CD4-positive, alpha-beta T cell treated with Interleukin-6 for 4 hours (primary cell): ENCODE data around the gene S100A9.
"Not testable (repeated sequence)": the region's sequence is repeated elsewhere in the genome, so short reads cannot be mapped to it uniquely, and the experiment has no call there.

Experiments
- DNase-seq: peaks from one replicate; pipeline ENCODE4 v3.0.0-alpha.2; 2020; ENCODE audit warnings: mixed read lengths

S100A9 gene

GRCh38 chr1:153390938-153391710 lies 33.5 kb downstream of the S100A9 start, which contains the start of gene S100A8:
S100A8 (minus strand) TSS chr1:153391073; CDS start chr1:153390535, 538 bp downstream.
- no peak for DNase-seq

GRCh38 chr1:153392258-153392657 lies 34.6 kb downstream of the S100A9 start:
- no peak for DNase-seq

GRCh38 chr1:153392822-153393221 lies 35.2 kb downstream of the S100A9 start:
- no peak for DNase-seq

DNA sequence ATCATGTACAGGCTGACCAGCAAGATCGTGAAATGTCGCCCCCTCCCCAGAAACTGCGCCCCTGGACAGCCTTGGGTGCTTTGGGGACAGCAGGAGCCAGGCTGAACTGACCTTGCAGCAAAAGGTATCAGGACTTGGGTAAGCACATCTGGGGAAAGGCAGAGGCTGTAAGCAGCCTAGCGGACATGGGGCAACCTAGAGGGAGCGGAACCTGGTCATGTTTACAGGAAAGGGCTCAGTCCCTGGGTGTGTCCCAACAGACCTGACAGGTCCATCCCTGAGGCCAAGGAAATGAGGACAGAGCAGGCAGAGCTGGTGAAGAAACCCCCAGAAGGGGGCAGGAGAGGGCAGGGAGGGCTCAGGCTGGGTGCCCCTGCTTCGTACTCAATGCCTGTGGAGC lies 36.3 kb downstream of the S100A9 start:
- DNase-seq, result no peak

GRCh38 chr1:153394391-153394790 lies 36.7 kb downstream of the S100A9 start:
- DNase-seq, result no peak

DNA sequence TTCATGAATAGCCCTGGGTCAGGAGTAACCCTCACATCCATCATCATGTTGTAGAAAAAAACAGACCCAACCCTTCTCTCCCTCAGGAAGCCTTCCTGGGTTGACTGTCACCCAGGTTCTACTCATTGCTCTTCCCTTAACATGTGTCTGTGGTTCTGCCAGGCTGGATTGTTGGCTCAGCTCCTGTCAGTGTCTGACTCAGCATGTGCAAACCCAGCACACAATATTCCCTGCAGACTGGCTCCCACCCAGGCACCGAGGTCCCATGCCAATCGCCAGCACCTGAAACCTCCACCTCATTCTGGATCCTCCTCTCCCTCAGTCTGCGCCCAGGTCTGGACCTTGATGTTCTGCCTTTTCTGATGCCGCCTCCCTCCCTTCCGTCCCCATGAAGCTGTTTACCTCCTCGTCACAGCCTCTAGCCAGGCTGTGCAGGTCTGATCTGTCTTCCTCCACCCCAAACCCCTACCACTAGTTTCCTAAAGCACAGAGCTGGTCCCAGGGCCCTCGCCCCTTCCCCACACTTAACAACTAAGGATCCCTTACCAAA lies 37.6 kb downstream of the S100A9 start:
- DNase-seq, result no peak

DNA sequence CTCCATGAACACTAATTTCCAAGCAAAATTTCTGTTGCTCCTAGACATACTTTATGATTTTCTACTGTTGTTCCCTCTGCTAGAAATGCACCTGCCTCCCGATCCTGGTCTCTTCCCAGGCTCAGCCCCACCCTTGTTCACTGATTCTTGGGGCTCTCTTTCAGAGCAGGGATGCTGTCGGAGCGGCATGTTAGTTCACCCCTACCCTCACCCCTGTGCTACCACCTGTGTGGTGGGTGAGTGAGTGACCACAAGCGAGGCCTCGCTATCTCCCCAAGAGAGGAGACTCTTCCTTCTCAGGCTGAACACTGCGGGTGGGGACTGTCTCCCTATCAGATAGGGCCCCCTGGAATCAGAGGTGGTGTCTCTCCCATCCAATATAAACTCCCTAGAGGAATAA lies 38.1 kb downstream of the S100A9 start:
- no peak for DNase-seq

DNA sequence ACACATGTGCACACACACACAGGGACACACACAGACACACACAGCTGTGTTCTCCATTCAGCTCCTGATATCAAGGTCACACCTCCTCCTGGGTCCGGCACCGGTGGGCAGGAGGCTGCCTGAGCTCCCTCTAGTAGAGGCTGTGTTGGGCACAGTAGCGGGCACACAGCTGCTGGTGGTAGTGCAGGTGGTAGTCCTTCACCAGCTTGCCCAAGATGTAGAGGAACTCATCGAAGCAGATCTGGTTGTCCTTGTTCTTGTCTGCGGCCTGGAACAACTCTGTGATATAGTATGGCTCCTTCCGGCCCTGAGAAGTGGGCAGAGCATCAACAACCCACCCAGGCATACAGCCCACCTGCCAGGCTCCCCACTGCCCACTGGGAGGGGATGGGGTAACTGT lies 38.8 kb downstream of the S100A9 start:
- no peak for DNase-seq

DNA sequence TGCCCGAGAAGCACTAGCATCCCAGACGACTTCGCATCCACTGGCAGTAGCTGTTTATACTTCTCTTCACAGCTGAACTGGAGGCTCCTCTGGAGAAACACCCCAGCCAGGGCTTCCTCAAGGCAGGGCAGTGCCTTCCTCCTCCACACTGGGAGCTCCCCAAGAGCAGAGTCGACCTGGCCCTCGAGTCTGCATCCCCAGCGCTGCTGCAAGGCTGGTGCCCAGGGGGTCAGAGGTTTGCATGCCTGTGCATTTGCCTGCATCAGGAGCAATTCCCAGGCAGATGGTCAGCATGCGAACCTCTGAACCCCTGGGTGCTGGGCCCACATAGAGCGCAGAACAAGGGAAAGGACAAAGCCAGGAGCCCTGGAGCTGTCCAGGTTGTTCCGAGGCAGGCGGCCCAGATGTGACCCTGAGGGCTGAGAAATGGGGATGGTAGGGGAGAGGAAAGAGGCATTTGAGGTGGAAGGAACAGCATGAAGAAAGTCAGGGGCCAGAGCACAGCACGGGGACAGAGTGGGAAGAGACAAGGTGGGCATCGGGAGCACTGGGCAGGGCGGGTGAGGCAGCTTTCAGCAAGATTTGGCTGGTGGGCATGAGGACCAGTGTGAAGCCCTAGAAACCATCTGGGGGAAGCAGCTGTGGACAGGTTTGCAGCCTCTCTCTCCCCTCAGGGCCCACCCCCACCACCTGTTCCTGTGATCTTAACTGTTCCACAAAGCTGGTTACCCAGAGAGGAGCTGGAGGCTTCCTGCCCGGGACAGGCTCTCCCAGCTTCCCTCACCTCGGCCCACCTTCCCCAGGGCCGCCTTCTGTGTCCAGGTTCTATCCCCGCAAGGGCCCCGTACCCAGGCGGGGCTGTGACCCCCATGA lies 39.6 kb downstream of the S100A9 start:
- DNase-seq, result no peak

DNA sequence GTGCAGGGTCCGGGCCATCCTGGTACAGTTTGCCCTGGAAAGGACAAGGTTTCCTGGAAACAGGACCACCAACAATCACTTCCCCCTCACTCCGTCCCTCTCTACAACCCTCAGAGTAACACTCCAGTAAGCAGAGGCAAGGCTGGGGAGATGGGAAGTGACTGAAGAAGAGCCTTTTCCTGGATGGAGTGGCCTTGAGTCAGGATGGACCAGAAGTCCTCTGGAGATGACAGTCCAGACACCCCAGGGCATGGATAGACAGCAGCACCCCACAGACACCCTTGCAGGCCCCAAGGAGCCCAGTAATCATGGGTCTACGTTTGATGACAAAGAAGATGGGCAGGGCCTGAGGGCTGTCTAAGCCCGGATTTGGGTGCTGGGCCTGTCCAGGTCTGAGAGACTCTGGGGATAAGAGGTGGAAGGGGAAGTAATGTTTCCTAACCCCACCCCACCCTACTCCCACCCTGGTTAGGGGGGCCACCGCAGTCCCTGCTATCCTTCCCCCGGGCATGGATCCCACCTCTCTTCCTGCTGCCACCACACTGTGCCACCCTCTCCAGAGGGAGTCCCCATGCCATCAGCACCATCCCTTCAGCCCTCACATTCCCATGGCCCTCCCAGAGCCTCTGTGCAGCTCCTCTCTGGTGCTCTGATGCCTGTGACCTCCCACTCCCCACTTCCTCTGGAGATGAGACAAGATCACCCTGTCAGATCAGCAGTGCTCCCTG lies 40.4 kb downstream of the S100A9 start:
- no peak for DNase-seq

- no peak for DNase-seq
Measured at GRCh38 chr1:153399401-153400055, 41.9 kb downstream of the S100A9 start.

GRCh38 chr1:153400244-153400643 lies 42.6 kb downstream of the S100A9 start:
- DNase-seq, result no peak

GRCh38 chr1:153401461-153401860 lies 43.8 kb downstream of the S100A9 start:
- no peak for DNase-seq

- DNase-seq, result no peak
Measured at GRCh38 chr1:153402226-153402625, 44.6 kb downstream of the S100A9 start.

DNA sequence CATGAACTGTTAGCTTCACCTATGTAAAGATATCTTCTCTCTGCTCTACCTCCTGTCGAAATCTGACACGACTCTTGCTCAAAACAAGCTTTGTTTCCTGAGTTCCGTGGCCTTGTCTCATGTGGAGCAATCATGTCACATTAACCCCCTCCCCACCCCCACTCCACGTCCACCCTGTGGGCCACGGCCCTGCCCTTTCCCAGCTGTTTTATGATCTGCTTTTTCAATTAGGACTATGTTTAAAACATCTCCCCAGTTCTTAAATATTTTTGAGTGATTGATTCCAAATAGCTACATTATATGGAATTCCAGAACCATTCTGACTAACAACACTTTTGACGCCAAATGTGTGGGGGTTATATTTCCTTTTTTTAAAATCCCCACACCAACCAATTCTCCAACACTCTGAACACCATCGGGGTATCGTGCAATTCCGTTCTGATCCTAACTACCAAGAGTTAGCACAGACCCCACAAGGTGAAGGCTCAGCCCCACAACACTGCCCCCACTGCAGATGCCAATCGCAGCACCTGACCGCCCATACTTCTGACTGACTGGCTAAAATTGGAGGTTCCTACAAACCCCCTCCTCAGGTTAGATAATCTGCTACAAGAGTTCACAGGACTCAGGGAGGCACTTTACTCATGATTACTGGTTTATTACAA lies 45.9 kb downstream of the S100A9 start:
- DNase-seq, result no peak

GRCh38 chr1:153404086-153404635 lies 46.5 kb downstream of the S100A9 start:
- DNase-seq, result no peak

DNA sequence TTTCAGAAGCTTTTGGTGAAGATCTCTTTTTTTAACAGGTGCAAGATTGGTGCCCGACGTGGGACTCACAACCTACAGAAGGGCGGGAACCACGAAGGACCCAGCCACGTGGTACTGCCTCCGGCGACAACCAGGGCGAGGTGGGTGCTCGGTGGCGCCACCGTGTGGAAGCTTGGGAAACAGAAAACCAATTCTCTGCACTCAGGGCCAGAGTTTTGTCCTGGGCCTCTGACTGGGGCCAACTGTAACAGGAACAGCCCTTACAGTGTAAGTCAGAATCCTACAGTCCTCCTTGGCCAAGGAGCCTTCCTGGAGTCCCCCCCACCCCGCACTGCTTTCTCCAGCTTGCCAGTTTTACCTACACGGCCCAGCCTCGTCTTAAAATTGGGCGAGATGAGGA lies 47.1 kb downstream of the S100A9 start:
- peak; percentile 56 for DNase-seq

- DNase-seq, result not testable (repeated sequence)
Measured at GRCh38 chr1:153405825-153406599, 48.4 kb downstream of the S100A9 start.

- not testable (repeated sequence) for DNase-seq
Measured at GRCh38 chr1:153407274-153407673, 49.6 kb downstream of the S100A9 start.
